KMS-11 (cell line): ENCODE data around the gene B3GNT7.

Experiments used
- H2AFZ ChIP-seq: fragments of 200-600 bp; sonication (generic); 2 replicates; pipeline ENCODE4 v1.6.1; 2016; ENCODE audit warnings: antibody characterized with exemption, mixed run types, low read depth
- H3K27ac ChIP-seq: fragments of 200-600 bp; sonication (generic); 2 replicates; pipeline ENCODE4 v1.6.1; 2016; ENCODE audit warnings: mild to moderate bottlenecking, mixed run types
- H3K27me3 ChIP-seq: fragments of 200-600 bp; sonication (generic); 2 replicates; pipeline ENCODE4 v1.6.1; 2017; ENCODE audit warnings: mild to moderate bottlenecking, low read depth, mixed run types, moderate library complexity; ENCODE audit not compliant: insufficient read depth
- H3K36me3 ChIP-seq: fragments of 200-600 bp; sonication (generic); 2 replicates; pipeline ENCODE4 v1.6.1; 2017; ENCODE audit warnings: mild to moderate bottlenecking, mixed run types; ENCODE audit not compliant: insufficient read depth
- H3K4me1 ChIP-seq: fragments of 200-600 bp; sonication (generic); 2 replicates; pipeline ENCODE4 v1.6.1; 2016; ENCODE audit warnings: mild to moderate bottlenecking, low read depth, mixed run types; ENCODE audit not compliant: poor library complexity, severe bottlenecking
- H3K4me2 ChIP-seq: fragments of 200-600 bp; sonication (generic); 2 replicates; pipeline ENCODE4 v1.7.0; 2016; ENCODE audit warnings: mild to moderate bottlenecking, mixed run types
- H3K4me3 ChIP-seq: fragments of 200-600 bp; sonication (generic); IDR thresholded peaks from 2 replicates; pipeline ENCODE4 v1.6.1; 2017; ENCODE audit warnings: low read depth, low read length, mixed read lengths; ENCODE audit not compliant: insufficient read depth
- H3K79me2 ChIP-seq: fragments of 200-600 bp; sonication (generic); 2 replicates; pipeline ENCODE4 v1.6.1; 2016; ENCODE audit warnings: low read depth, mixed run types; ENCODE audit not compliant: insufficient read depth
- H3K9ac ChIP-seq: fragments of 200-600 bp; sonication (generic); 2 replicates; pipeline ENCODE4 v1.6.1; 2016; ENCODE audit warnings: mild to moderate bottlenecking, mixed run types
- H4K20me1 ChIP-seq: fragments of 200-600 bp; sonication (generic); 2 replicates; pipeline ENCODE4 v1.6.1; 2016; ENCODE audit warnings: mild to moderate bottlenecking, mixed run types; ENCODE audit not compliant: insufficient read depth
- TF ChIP-seq, protein P1 (sequence below): fragments of 200-600 bp; sonication (generic); conservative IDR thresholded peaks from 2 replicates; pipeline ENCODE4 v1.6.1; 2017; ENCODE audit warnings: low read depth, mild to moderate bottlenecking, antibody characterized with exemption, low read length, moderate library complexity, mixed read lengths

The B3GNT7 gene

GRCh38 chr2:231359948-231360347 is 35.6 kb upstream of the B3GNT7 start:
- Histone ChIP-seq H3K4me3 (no peak overlapping the region), H3K36me3 (no peaks in the 10 kb centered on the region), H3K9ac (no peak overlapping the region), H3K27me3 (no peaks in the 10 kb centered on the region), H3K27ac (no peak overlapping the region), H4K20me1 (no peaks in the 10 kb centered on the region), H2AFZ (no peak overlapping the region), H3K79me2 (no peaks in the 10 kb centered on the region), H3K4me2 (no peak overlapping the region), H3K4me1 (peaks cover 31% of the 10 kb centered on the region)
- TF ChIP-seq, protein P1, sequence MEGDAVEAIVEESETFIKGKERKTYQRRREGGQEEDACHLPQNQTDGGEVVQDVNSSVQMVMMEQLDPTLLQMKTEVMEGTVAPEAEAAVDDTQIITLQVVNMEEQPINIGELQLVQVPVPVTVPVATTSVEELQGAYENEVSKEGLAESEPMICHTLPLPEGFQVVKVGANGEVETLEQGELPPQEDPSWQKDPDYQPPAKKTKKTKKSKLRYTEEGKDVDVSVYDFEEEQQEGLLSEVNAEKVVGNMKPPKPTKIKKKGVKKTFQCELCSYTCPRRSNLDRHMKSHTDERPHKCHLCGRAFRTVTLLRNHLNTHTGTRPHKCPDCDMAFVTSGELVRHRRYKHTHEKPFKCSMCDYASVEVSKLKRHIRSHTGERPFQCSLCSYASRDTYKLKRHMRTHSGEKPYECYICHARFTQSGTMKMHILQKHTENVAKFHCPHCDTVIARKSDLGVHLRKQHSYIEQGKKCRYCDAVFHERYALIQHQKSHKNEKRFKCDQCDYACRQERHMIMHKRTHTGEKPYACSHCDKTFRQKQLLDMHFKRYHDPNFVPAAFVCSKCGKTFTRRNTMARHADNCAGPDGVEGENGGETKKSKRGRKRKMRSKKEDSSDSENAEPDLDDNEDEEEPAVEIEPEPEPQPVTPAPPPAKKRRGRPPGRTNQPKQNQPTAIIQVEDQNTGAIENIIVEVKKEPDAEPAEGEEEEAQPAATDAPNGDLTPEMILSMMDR = no peak

DNA sequence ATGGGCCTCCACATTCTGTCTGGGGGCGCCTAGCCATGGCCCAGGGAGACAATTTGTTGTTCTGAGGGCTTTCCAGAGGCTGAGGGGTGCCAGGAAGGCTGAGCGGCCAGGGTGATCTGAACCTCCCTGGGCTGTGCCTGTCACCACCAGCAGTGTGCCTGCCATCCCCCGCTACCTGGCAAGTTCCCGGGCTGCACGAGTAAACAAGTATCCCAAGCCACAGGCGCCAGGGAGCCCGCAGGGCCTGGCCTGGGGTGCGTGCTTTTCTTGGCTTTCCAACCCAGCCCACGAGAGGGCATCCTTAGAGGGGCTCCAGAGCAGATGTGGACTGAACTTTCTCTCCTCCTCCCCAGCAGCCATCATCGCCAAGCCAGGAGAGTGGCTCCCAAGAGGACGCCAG is 35.1 kb upstream of the B3GNT7 start:
- Histone ChIP-seq H4K20me1 (no peaks in the 10 kb centered on the region), H3K4me1 (peaks cover 27% of the 10 kb centered on the region), H3K4me3 (no peak overlapping the region), H2AFZ (no peak overlapping the region), H3K79me2 (no peaks in the 10 kb centered on the region), H3K36me3 (no peaks in the 10 kb centered on the region), H3K27me3 (no peaks in the 10 kb centered on the region), H3K9ac (no peak overlapping the region), H3K4me2 (no peak overlapping the region), H3K27ac (no peak overlapping the region)
- TF ChIP-seq, protein P1 = no peak

DNA sequence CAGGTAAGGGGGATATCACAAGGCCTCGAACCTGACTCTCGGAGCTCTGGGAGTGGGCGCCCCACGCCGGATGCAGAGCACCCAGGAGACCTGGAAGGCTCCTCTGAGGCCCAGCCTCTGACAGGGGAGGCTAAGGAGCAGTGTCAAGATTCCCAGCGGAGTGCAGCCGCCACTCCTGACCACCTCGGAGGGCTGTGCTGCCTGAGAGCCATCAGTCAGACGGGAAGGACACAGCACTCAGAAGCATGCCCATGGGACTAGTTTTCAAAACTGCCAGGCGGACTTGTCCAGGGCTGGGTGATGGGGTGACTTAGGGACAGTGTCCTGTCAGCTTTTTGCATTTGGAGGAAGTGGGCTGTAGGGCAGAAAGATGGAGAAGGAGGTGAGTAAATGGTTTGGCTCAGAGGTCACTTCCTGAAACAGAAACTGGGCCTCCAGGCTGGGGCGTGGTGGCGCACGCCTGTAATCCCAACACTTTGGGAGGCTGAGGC is 34.6 kb upstream of the B3GNT7 start:
- no peak overlapping the region for H3K9ac ChIP-seq
- peaks cover 22% of the 10 kb centered on the region for H3K4me1 ChIP-seq
- H3K27ac ChIP-seq = no peak overlapping the region
- no peaks in the 10 kb centered on the region for H3K79me2 ChIP-seq
- H3K4me2 ChIP-seq = no peak overlapping the region
- no peak overlapping the region for H2AFZ ChIP-seq
- no peaks in the 10 kb centered on the region for H3K36me3 ChIP-seq
- no peaks in the 10 kb centered on the region for H4K20me1 ChIP-seq
- no peaks in the 10 kb centered on the region for H3K27me3 ChIP-seq
- TF ChIP-seq, protein P1 = no peak
- no peak overlapping the region for H3K4me3 ChIP-seq

GRCh38 chr2:231361701-231362554 is 33.6 kb upstream of the B3GNT7 start:
- no peaks in the 10 kb centered on the region for H4K20me1 ChIP-seq
- no peaks in the 10 kb centered on the region for H3K79me2 ChIP-seq
- TF ChIP-seq, protein P1 = no peak
- H3K36me3 ChIP-seq = no peaks in the 10 kb centered on the region
- H3K4me2 ChIP-seq = no peak overlapping the region
- no peak overlapping the region for H3K4me3 ChIP-seq
- no peak overlapping the region for H3K27ac ChIP-seq
- no peaks in the 10 kb centered on the region for H3K27me3 ChIP-seq
- no peak overlapping the region for H3K9ac ChIP-seq
- peaks cover 12% of the 10 kb centered on the region for H3K4me1 ChIP-seq
- no peak overlapping the region for H2AFZ ChIP-seq
